Neural cell (in vitro differentiated cells): ENCODE data around the gene FGF21. TPM values are rescaled to one million over a fixed set of nuclear protein-coding genes. Genes with fewer than 3 reads are reported as not detected.

ENCODE experiments used
- H2AFZ ChIP-seq: fragments of 200-600, 300-800 bp; sonication (generic), shearing (Covaris generic); 2 replicates; pipeline ENCODE4 v1.6.0; 2014; ENCODE audit warnings: low read depth, mild to moderate bottlenecking, antibody characterized with exemption, low read length, moderate library complexity
- H3F3A ChIP-seq: fragments of 200-600 bp; shearing (Covaris generic); 2 replicates; pipeline ENCODE4 v1.6.1; 2016; ENCODE audit warnings: mild to moderate bottlenecking, moderate library complexity, mixed read lengths, antibody characterized with exemption, low read length; ENCODE audit not compliant: insufficient read depth, poor library complexity, severe bottlenecking
- H3K27ac ChIP-seq: fragments of 200-600, 300-800 bp; sonication (generic), shearing (Covaris generic); 2 replicates; pipeline ENCODE4 v1.5.1; 2014; ENCODE audit warnings: mild to moderate bottlenecking, low read length, moderate library complexity
- H3K27me3 ChIP-seq: fragments of 300-800, 200-600 bp; sonication (generic), shearing (Covaris generic); 2 replicates; pipeline ENCODE4 v1.6.0; 2014; ENCODE audit warnings: mild to moderate bottlenecking, low read depth, low read length, moderate library complexity; ENCODE audit not compliant: insufficient read depth
- H3K36me3 ChIP-seq: fragments of 300-800, 200-600 bp; sonication (generic), shearing (Covaris generic); 2 replicates; pipeline ENCODE4 v1.5.1; 2014; ENCODE audit warnings: mild to moderate bottlenecking, antibody characterized with exemption, low read length, moderate library complexity; ENCODE audit not compliant: insufficient read depth
- H3K4me2 ChIP-seq: fragments of 300-800, 200-600 bp; sonication (generic), shearing (Covaris generic); 2 replicates; pipeline ENCODE4 v1.6.0; 2014; ENCODE audit warnings: mild to moderate bottlenecking, low read length
- H3K4me3 ChIP-seq: fragments of 300-800, 200-600 bp; sonication (generic), shearing (Covaris generic); 2 replicates; pipeline ENCODE4 v1.5.1; 2014; ENCODE audit warnings: mild to moderate bottlenecking, low read length, moderate library complexity
- H3K79me2 ChIP-seq: fragments of 200-600 bp; shearing (Covaris generic); replicated peaks from 2 replicates; pipeline ENCODE4 v1.6.0; 2014; ENCODE audit warnings: mild to moderate bottlenecking, low read length, moderate library complexity; ENCODE audit not compliant: insufficient read depth
- H3K9ac ChIP-seq: fragments of 300-800, 200-600 bp; sonication (generic), shearing (Covaris generic); 2 replicates; pipeline ENCODE4 v1.6.1; 2016; ENCODE audit warnings: mild to moderate bottlenecking, low read length, mixed read lengths
- H3K9me2 ChIP-seq: fragments of 200-600 bp; shearing (Covaris generic); 2 replicates; pipeline ENCODE4 v1.6.1; 2016; ENCODE audit warnings: mild to moderate bottlenecking, low read length, mixed read lengths; ENCODE audit not compliant: insufficient read depth
- H3K9me3 ChIP-seq: fragments of 200-600, 300-800 bp; sonication (generic), shearing (Covaris generic); 2 replicates; pipeline ENCODE4 v1.6.1; 2016; ENCODE audit warnings: mild to moderate bottlenecking, mixed run types, low read length, moderate library complexity, mixed read lengths
- H4K20me1 ChIP-seq: fragments of 200-600 bp; shearing (Covaris generic); 2 replicates; pipeline ENCODE4 v1.6.1; 2016; ENCODE audit warnings: mild to moderate bottlenecking, mixed run types; ENCODE audit not compliant: insufficient read depth
- CTCF ChIP-seq: fragments of 450-650 bp; IDR thresholded peaks from 2 replicates; pipeline ENCODE4 v1.5.1; 2014; ENCODE audit warnings: antibody characterized with exemption, mild to moderate bottlenecking, moderate library complexity; ENCODE audit not compliant: poor library complexity, severe bottlenecking
- EP300 ChIP-seq: fragments of 450-650 bp; conservative IDR thresholded peaks from 2 replicates; pipeline ENCODE4 v1.6.1; 2014; ENCODE audit warnings: antibody characterized with exemption, mild to moderate bottlenecking, moderate library complexity; ENCODE audit not compliant: poor library complexity, severe bottlenecking
- EZH2 ChIP-seq: fragments of 200-600, 300-800 bp; shearing (Covaris generic), sonication (generic); IDR thresholded peaks from 2 replicates; pipeline ENCODE4 v1.6.1; 2014; ENCODE audit warnings: antibody characterized with exemption, low read length, borderline replicate concordance, mild to moderate bottlenecking; ENCODE audit not compliant: insufficient read depth, poor library complexity, severe bottlenecking
- MXI1 ChIP-seq: fragments of 450-650 bp; conservative IDR thresholded peaks from 2 replicates; pipeline ENCODE4 v1.6.1; 2014; ENCODE audit warnings: antibody characterized with exemption, mild to moderate bottlenecking; ENCODE audit not compliant: poor library complexity, severe bottlenecking
- POLR2AphosphoS5 ChIP-seq: IDR thresholded peaks from 2 replicates; pipeline ENCODE4 v1.6.1; 2012
- RAD21 ChIP-seq: fragments of 450-650 bp; conservative IDR thresholded peaks from 2 replicates; pipeline ENCODE4 v1.6.1; 2014; ENCODE audit warnings: antibody characterized with exemption, mild to moderate bottlenecking, moderate library complexity
- REST ChIP-seq: IDR thresholded peaks from 2 replicates; pipeline ENCODE4 v1.6.1; 2012; ENCODE audit warnings: borderline replicate concordance
- SMC3 ChIP-seq: fragments of 450-650 bp; conservative IDR thresholded peaks from 2 replicates; pipeline ENCODE4 v1.6.1; 2014; ENCODE audit warnings: antibody characterized with exemption, mild to moderate bottlenecking, moderate library complexity; ENCODE audit not compliant: poor library complexity
- TAF1 ChIP-seq: IDR thresholded peaks from 2 replicates; pipeline ENCODE4 v1.6.1; 2012; ENCODE audit warnings: low read depth
- polyA plus RNA-seq: library from polyadenylated mRNA; depleted of rRNA; stranded (reverse); fragments of >200 nt; gene quantifications from 2 replicates; pipeline ENCODE4 v1.2.3, GENCODE V29; 2014

FGF21 gene
- polyA plus RNA-seq, 1 donor from 2014 or later = not detected

- H3K27ac ChIP-seq = no peak overlapping the region
- H3K9me3 ChIP-seq = no peaks in the 10 kb centered on the region
- no peaks in the 10 kb centered on the region for H3K9me2 ChIP-seq
- no peaks in the 10 kb centered on the region for H3K36me3 ChIP-seq
- no peak overlapping the region for H3K4me2 ChIP-seq
- H3K27me3 ChIP-seq = no peaks in the 10 kb centered on the region
- H3K9ac ChIP-seq = no peak overlapping the region
- no peak for TF ChIP-seq TAF1
- TF ChIP-seq MXI1 = no peak
- TF ChIP-seq RAD21 = no peak
- no peak for TF ChIP-seq REST
- TF ChIP-seq EP300 = no peak
- TF ChIP-seq EZH2 = no peak
- no peak for TF ChIP-seq SMC3
- no peak for TF ChIP-seq POLR2AphosphoS5
- no peak for TF ChIP-seq CTCF
- H3F3A ChIP-seq = no peaks in the 10 kb centered on the region
- no peak overlapping the region for H3K4me3 ChIP-seq
- no peaks in the 10 kb centered on the region for H3K79me2 ChIP-seq
- H4K20me1 ChIP-seq = no peaks in the 10 kb centered on the region
- H2AFZ ChIP-seq = no peak overlapping the region
Measured at GRCh38 chr19:48806518-48806817, 51.1 kb downstream of the FGF21 start.

- Histone ChIP-seq H3K9me2 (no peaks in the 10 kb centered on the region), H3K4me2 (no peak overlapping the region), H3K36me3 (no peaks in the 10 kb centered on the region), H3K79me2 (no peaks in the 10 kb centered on the region), H3K4me3 (no peak overlapping the region), H3K27ac (no peak overlapping the region), H3K9ac (no peak overlapping the region), H2AFZ (no peak overlapping the region), H3F3A (no peaks in the 10 kb centered on the region), H3K27me3 (no peaks in the 10 kb centered on the region), H3K9me3 (no peaks in the 10 kb centered on the region), H4K20me1 (no peaks in the 10 kb centered on the region)
- TF ChIP-seq EZH2 = no peak
- no peak for TF ChIP-seq RAD21
- no peak for TF ChIP-seq CTCF
- no peak for TF ChIP-seq TAF1
- no peak for TF ChIP-seq MXI1
- TF ChIP-seq REST = no peak
- TF ChIP-seq EP300 = no peak
- no peak for TF ChIP-seq POLR2AphosphoS5
- no peak for TF ChIP-seq SMC3
Measured at GRCh38 chr19:48806818-48807589, 51.7 kb downstream of the FGF21 start.
